Neuronal stem cell (in vitro differentiated cells): ENCODE results near the gene EIF3K.

ENCODE experiments used
- DNase-seq: peaks from one replicate; pipeline ENCODE4 v3.0.0-alpha.2; 2013; ENCODE audit warnings: low spot score
- H2AFZ ChIP-seq: one replicate; pipeline ENCODE4 v1.6.1; 2013; ENCODE audit warnings: mild to moderate bottlenecking, low read length, inconsistent platforms
- H2AK5ac ChIP-seq: 2 replicates; pipeline ENCODE4 v1.6.1; 2013; ENCODE audit warnings: low read depth, mild to moderate bottlenecking, inconsistent platforms, low read length, moderate library complexity, mixed read lengths
- H2BK120ac ChIP-seq: 2 replicates; pipeline ENCODE4 v1.6.1; 2013; ENCODE audit warnings: low read depth, mild to moderate bottlenecking, inconsistent platforms, low read length, moderate library complexity, mixed read lengths
- H2BK12ac ChIP-seq: one replicate; pipeline ENCODE4 v1.6.1; 2013; ENCODE audit warnings: low read length, inconsistent platforms
- H2BK15ac ChIP-seq: 2 replicates; pipeline ENCODE4 v1.6.1; 2013; ENCODE audit warnings: mild to moderate bottlenecking, low read length, inconsistent platforms, mixed read lengths
- H2BK5ac ChIP-seq: one replicate; pipeline ENCODE4 v1.6.1; 2013; ENCODE audit warnings: inconsistent platforms, mild to moderate bottlenecking, low read length, moderate library complexity
- H3K14ac ChIP-seq: one replicate; pipeline ENCODE4 v1.6.1; 2013; ENCODE audit warnings: low read length, inconsistent platforms
- H3K18ac ChIP-seq: 2 replicates; pipeline ENCODE4 v1.6.1; 2013; ENCODE audit warnings: low read length, inconsistent platforms
- H3K23ac ChIP-seq: 2 replicates; pipeline ENCODE4 v1.6.1; 2013; ENCODE audit warnings: low read depth, mild to moderate bottlenecking, mixed read lengths, low read length, inconsistent platforms; ENCODE audit not compliant: poor library complexity
- H3K27ac ChIP-seq: replicated peaks from 3 replicates; pipeline ENCODE4 v1.5.1; 2013; ENCODE audit warnings: low read length, inconsistent platforms
- H3K27me3 ChIP-seq, 3 experiments: 2 replicates each; pipeline ENCODE4 v1.6.1; 2013; ENCODE audit warnings: low read length in 3 of 3, mild to moderate bottlenecking in 2 of 3, inconsistent platforms in 1 of 3, low read depth in 1 of 3, mixed read lengths in 1 of 3, moderate library complexity in 1 of 3; ENCODE audit not compliant: control insufficient read depth in 3 of 3, insufficient read depth in 3 of 3
- H3K36me3 ChIP-seq, 2 donors: replicated peaks in 1 of 2; 2 replicates each; pipeline ENCODE4 v1.6.1; 2013; ENCODE audit warnings: low read length in 2 of 2; ENCODE audit not compliant: control insufficient read depth in 2 of 2, insufficient read depth in 2 of 2
- H3K4ac ChIP-seq: 2 replicates; pipeline ENCODE4 v1.6.1; 2013; ENCODE audit warnings: inconsistent platforms, mild to moderate bottlenecking, low read length, moderate library complexity
- H3K4me1 ChIP-seq, 2 donors: 1 replicate in 1 of 2; 2 replicates in 1 of 2; pipeline ENCODE4 v1.6.1; 2013; ENCODE audit warnings: low read length in 2 of 2, low read depth in 1 of 2; ENCODE audit not compliant: control insufficient read depth in 2 of 2, insufficient read depth in 1 of 2
- H3K4me2 ChIP-seq: one replicate; pipeline ENCODE4 v1.6.1; 2013; ENCODE audit warnings: mild to moderate bottlenecking, low read length, inconsistent platforms; ENCODE audit not compliant: insufficient read depth, poor library complexity, severe bottlenecking
- H3K4me3 ChIP-seq, 2 donors: 2 replicates each; pipeline ENCODE4 v1.5.1; 2013; ENCODE audit warnings: low read length in 2 of 2, mild to moderate bottlenecking in 2 of 2, inconsistent platforms in 1 of 2, moderate library complexity in 1 of 2
- H3K79me1 ChIP-seq: one replicate; pipeline ENCODE4 v1.6.1; 2013; ENCODE audit warnings: low read depth, mild to moderate bottlenecking, inconsistent platforms, low read length, moderate library complexity
- H3K9ac ChIP-seq: one replicate; pipeline ENCODE4 v1.6.1; 2013; ENCODE audit warnings: mild to moderate bottlenecking, low read depth, low read length, inconsistent platforms; ENCODE audit not compliant: poor library complexity
- H3K9me3 ChIP-seq, 2 donors: replicated peaks in 1 of 2; 2 replicates each; pipeline versions ENCODE3 to v1.6.1; 2013; ENCODE audit warnings: low read length in 2 of 2, mild to moderate bottlenecking in 2 of 2, inconsistent platforms in 1 of 2, low read depth in 1 of 2, mixed read lengths in 1 of 2, moderate library complexity in 1 of 2; ENCODE audit not compliant: control insufficient read depth in 2 of 2, insufficient read depth in 1 of 2
- H4K8ac ChIP-seq: one replicate; pipeline ENCODE4 v1.6.1; 2013; ENCODE audit warnings: low read depth, mild to moderate bottlenecking, inconsistent platforms, low read length, moderate library complexity
- H4K91ac ChIP-seq: one replicate; pipeline ENCODE4 v1.6.1; 2013; ENCODE audit warnings: low read length, low read depth, mild to moderate bottlenecking, inconsistent platforms; ENCODE audit not compliant: poor library complexity
- whole genome bisulfite sequencing, 2 donors: extraction: QIAGEN DNeasy Blood & Tissue Kit; methylation state at CpG; one replicate each; pipeline ENCODE4 v1.1.7; 2013; ENCODE audit warnings: missing lambda C conversion rate in 2 of 2, mixed read lengths in 1 of 2; ENCODE audit not compliant: insufficient read length in 2 of 2, insufficient replicate concordance in 1 of 2; ENCODE audit errors: extremely low coverage in 2 of 2; 5-methylcytosine and 5-hydroxymethylcytosine counted together

EIF3K gene

GRCh38 chr19:38684862-38685665, 66.1 kb downstream of the EIF3K start:
- no peak overlapping the region for H3K14ac ChIP-seq
- H3K4me2 ChIP-seq: no peak overlapping the region
- H2BK5ac ChIP-seq: no peak overlapping the region
- no peak overlapping the region for H2BK15ac ChIP-seq
- WGBS, 2 donors: no CpG with 5 or more reads among the region's 15 CpGs
- peaks cover 2 to 54% of the 10 kb centered on the region in 2 donors for H3K36me3 ChIP-seq
- H3K18ac ChIP-seq: peak overlapping the region; percentile 56
- peaks cover 19 to 37% of the 10 kb centered on the region in 2 donors for H3K4me1 ChIP-seq
- no peak overlapping the region for H4K8ac ChIP-seq
- H2BK12ac ChIP-seq: no peak overlapping the region
- H4K91ac ChIP-seq: no peak overlapping the region
- H3K9me3 ChIP-seq: peaks cover 2 to 12% of the 10 kb centered on the region in 2 donors
- H3K79me1 ChIP-seq: peaks cover 14% of the 10 kb centered on the region
- H2AFZ ChIP-seq: no peak overlapping the region
- H2BK120ac ChIP-seq: no peak overlapping the region
- no peak for DNase-seq
- H3K4me3 ChIP-seq: no peak overlapping the region
- no peak overlapping the region for H2AK5ac ChIP-seq
- no peak overlapping the region for H3K23ac ChIP-seq
- H3K27ac ChIP-seq: peak overlapping the region; percentile 46
- no peak overlapping the region for H3K9ac ChIP-seq
- H3K4ac ChIP-seq: no peak overlapping the region
- H3K27me3 ChIP-seq: no peaks in the 10 kb centered on the region

GRCh38 chr19:38685666-38686529, 66.9 kb downstream of the EIF3K start:
- Histone ChIP-seq H3K4me2 (peak overlapping the region; percentile 39), H3K14ac (no peak overlapping the region), H2AFZ (no peak overlapping the region), H3K4me1 (peaks cover 19 to 40% of the 10 kb centered on the region in 2 donors), H3K9ac (no peak overlapping the region), H3K79me1 (peaks cover 12% of the 10 kb centered on the region), H2BK5ac (no peak overlapping the region), H2AK5ac (no peak overlapping the region), H3K27ac (peak overlapping the region; percentile 46), H3K9me3 (peaks cover 2 to 12% of the 10 kb centered on the region in 2 donors), H3K4ac (no peak overlapping the region), H2BK12ac (no peak overlapping the region), H4K8ac (no peak overlapping the region), H3K4me3 (no peak overlapping the region), H3K23ac (no peak overlapping the region), H2BK15ac (no peak overlapping the region), H3K18ac (peak overlapping the region; percentile 63), H3K36me3 (peaks cover 2 to 53% of the 10 kb centered on the region in 2 donors), H3K27me3 (no peaks in the 10 kb centered on the region), H2BK120ac (no peak overlapping the region), H4K91ac (no peak overlapping the region)
- no CpG with 5 or more reads among the region's 10 CpGs for WGBS, 2 donors
- DNase-seq: no peak

GRCh38 chr19:38686530-38686888, 67.5 kb downstream of the EIF3K start:
- H3K18ac ChIP-seq: peak overlapping the region; percentile 63
- no peak overlapping the region for H2AK5ac ChIP-seq
- no peak overlapping the region for H3K14ac ChIP-seq
- no peak overlapping the region for H3K4me3 ChIP-seq
- H3K9me3 ChIP-seq: peaks cover under 1 to 12% of the 10 kb centered on the region in 2 donors
- H3K4me2 ChIP-seq: peak overlapping the region; percentile 39
- H2AFZ ChIP-seq: no peak overlapping the region
- H2BK12ac ChIP-seq: no peak overlapping the region
- no peak overlapping the region for H3K9ac ChIP-seq
- H2BK5ac ChIP-seq: no peak overlapping the region
- H3K27me3 ChIP-seq: no peaks in the 10 kb centered on the region
- H3K36me3 ChIP-seq: peaks cover under 1 to 48% of the 10 kb centered on the region in 2 donors
- no peak overlapping the region for H2BK15ac ChIP-seq
- no peak overlapping the region for H3K27ac ChIP-seq
- WGBS, 2 donors: no CpG with 5 or more reads among the region's 5 CpGs
- H3K23ac ChIP-seq: no peak overlapping the region
- DNase-seq: no peak
- H3K4ac ChIP-seq: no peak overlapping the region
- peaks cover 12% of the 10 kb centered on the region for H3K79me1 ChIP-seq
- no peak overlapping the region for H4K91ac ChIP-seq
- H2BK120ac ChIP-seq: no peak overlapping the region
- peaks cover 19 to 41% of the 10 kb centered on the region in 2 donors for H3K4me1 ChIP-seq
- H4K8ac ChIP-seq: no peak overlapping the region
